Measurements from ENCODE around the gene CABLES1. TPM values are rescaled to one million over a fixed set of nuclear protein-coding genes. Genes with fewer than 3 reads are reported as not detected.
"Not testable (repeated sequence)": the region's sequence is repeated elsewhere in the genome, so short reads cannot be mapped to it uniquely, and the experiment has no call there.

Gene CABLES1
- total RNA-seq, 4 donors from 2014 or later, result 4.0 to 24.0 (median 10.2) TPM

DNA sequence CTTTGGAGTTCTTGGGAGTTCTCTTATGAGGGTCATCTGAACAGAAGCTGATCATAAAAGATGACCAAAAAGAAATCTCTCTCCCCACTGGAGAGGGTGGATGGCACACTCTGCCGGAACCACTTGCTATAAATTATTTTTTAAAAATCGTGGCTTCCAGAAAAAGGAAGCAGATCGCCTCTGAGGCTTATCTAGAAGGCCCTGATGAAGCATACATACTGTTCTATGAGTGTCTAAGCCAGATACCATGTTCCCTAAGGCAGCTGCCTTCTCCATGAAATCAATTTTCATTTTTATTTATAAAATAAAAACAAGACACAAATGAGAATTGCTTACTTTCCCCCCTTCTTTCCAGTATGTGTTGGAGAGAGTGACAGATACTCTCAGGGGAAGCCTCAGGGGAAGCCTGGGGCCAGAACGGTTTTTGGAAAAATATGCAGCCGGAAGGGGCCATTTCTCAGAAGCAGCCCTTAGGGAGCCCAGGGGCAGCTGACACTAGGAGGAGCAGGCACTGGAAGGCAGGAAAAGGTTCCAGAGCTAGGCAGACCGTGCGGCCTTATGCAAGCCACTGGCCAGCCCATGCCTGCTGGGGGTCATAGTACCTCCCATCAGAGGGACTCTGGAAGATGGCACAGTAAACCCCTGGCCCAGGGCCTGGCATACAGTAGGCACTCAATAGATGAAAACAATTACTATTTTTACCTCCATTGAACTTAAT is 130.6 kb downstream of the CABLES1 start:
- ATAC-seq, result no peak
- H3K4me1 ChIP-seq, result peaks cover 0 to 2% (median 0%) of the 10 kb centered on the region in 3 donors
- H3K36me3 ChIP-seq, result no peaks in the 10 kb centered on the region
- WGBS, 2 donors (ENCODE audit: low coverage in 1 of 2), result 63 to 75% methylated on average over 5 to 7 of the region's 7 CpGs
- peaks cover 0 to 10% (median 0%) of the 10 kb centered on the region in 3 donors for H3K9me3 ChIP-seq
- H3K4me3 ChIP-seq, result no peak overlapping the region
- no peak for TF ChIP-seq EP300 (IDR thresholded peaks at IDR 0.05)
- no peak for TF ChIP-seq POLR2AphosphoS5 (IDR thresholded peaks at IDR 0.05)
- TF ChIP-seq, protein P1, sequence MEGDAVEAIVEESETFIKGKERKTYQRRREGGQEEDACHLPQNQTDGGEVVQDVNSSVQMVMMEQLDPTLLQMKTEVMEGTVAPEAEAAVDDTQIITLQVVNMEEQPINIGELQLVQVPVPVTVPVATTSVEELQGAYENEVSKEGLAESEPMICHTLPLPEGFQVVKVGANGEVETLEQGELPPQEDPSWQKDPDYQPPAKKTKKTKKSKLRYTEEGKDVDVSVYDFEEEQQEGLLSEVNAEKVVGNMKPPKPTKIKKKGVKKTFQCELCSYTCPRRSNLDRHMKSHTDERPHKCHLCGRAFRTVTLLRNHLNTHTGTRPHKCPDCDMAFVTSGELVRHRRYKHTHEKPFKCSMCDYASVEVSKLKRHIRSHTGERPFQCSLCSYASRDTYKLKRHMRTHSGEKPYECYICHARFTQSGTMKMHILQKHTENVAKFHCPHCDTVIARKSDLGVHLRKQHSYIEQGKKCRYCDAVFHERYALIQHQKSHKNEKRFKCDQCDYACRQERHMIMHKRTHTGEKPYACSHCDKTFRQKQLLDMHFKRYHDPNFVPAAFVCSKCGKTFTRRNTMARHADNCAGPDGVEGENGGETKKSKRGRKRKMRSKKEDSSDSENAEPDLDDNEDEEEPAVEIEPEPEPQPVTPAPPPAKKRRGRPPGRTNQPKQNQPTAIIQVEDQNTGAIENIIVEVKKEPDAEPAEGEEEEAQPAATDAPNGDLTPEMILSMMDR (IDR thresholded peaks at IDR 0.05), result no peak
- TF ChIP-seq POLR2A (IDR thresholded peaks at IDR 0.05), result no peak
- no peaks in the 10 kb centered on the region for H3K27me3 ChIP-seq
- no peak overlapping the region for H3K27ac ChIP-seq

DNA sequence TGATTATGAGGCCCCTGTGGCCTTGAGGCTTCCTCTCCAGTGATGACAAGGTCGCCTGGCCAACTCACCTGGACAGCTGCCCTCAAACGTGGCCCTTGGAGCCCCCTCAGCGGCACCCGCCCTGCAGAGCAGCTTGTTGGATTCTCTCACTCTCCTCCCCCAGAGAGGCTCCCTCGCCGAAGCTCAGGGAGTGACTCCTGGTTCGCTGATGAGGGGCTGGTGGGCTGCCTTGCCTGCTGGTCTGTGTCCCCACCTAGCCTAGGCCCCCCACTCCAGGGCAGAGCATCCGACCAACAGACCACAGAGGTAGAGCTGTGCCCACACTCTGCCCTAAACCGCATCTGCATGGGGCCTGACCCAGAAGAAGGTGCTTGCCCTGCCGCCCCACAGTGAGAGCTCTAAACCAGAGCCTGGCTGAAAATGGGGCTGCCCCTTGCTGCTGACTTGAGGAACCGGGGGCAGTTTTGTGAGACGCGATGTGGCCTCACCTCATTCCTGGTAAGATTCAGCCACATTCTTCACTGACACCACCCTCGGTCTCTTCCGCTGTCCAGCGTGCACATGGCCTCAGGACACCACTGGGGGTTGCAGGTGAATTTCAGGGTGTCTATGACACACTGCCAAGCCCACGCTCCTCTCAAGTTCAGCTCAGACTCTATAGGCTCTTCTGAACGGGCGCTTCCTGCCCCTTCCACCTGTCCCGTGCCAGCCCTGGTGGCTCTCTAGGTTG is 131.6 kb downstream of the CABLES1 start:
- H3K4me3 ChIP-seq, result no peak overlapping the region
- H3K36me3 ChIP-seq, result no peaks in the 10 kb centered on the region
- H3K4me1 ChIP-seq, result no peaks in the 10 kb centered on the region
- no peaks in the 10 kb centered on the region for H3K27me3 ChIP-seq
- 94 to 98% methylated on average over 6 to 7 of the region's 20 CpGs for WGBS, 2 donors (ENCODE audit: low coverage in 1 of 2)
- no peak for ATAC-seq
- H3K9me3 ChIP-seq, result peaks cover 0 to 10% (median 0%) of the 10 kb centered on the region in 3 donors
- no peak for TF ChIP-seq POLR2A (IDR thresholded peaks at IDR 0.05)
- no peak for TF ChIP-seq POLR2AphosphoS5 (IDR thresholded peaks at IDR 0.05)
- TF ChIP-seq, protein P1 (IDR thresholded peaks at IDR 0.05), result no peak
- TF ChIP-seq EP300 (IDR thresholded peaks at IDR 0.05), result no peak
- no peak overlapping the region for H3K27ac ChIP-seq

DNA sequence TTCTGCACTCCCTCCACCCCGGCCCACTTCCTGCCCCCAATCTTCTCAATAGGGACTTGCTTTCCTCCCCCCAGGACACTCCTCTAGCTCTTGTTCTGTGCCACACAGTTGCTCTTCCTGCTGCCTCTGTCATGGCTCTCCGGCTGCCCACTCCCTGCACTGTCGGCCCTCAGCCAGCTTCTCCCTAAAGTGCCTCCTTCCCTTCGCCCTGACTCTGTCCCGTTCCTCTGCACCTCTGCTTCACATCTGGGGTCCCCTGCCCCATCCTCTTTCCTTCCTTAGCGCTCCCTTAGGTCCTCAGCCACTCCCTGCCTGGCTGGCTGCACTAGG is 132.1 kb downstream of the CABLES1 start:
- H3K27ac ChIP-seq, result no peak overlapping the region
- H3K36me3 ChIP-seq, result no peaks in the 10 kb centered on the region
- no peaks in the 10 kb centered on the region for H3K4me1 ChIP-seq
- peaks cover 0 to 10% (median 0%) of the 10 kb centered on the region in 3 donors for H3K9me3 ChIP-seq
- TF ChIP-seq, protein P1 (IDR thresholded peaks at IDR 0.05), result no peak
- TF ChIP-seq EP300 (IDR thresholded peaks at IDR 0.05) (no peak), POLR2A (IDR thresholded peaks at IDR 0.05) (no peak), POLR2AphosphoS5 (IDR thresholded peaks at IDR 0.05) (no peak)
- H3K4me3 ChIP-seq, result no peak overlapping the region
- no peak for ATAC-seq
- H3K27me3 ChIP-seq, result no peaks in the 10 kb centered on the region
- 94 to 95% methylated on average over 5 to 6 of the region's 6 CpGs for WGBS, 2 donors (ENCODE audit: low coverage in 1 of 2)

DNA sequence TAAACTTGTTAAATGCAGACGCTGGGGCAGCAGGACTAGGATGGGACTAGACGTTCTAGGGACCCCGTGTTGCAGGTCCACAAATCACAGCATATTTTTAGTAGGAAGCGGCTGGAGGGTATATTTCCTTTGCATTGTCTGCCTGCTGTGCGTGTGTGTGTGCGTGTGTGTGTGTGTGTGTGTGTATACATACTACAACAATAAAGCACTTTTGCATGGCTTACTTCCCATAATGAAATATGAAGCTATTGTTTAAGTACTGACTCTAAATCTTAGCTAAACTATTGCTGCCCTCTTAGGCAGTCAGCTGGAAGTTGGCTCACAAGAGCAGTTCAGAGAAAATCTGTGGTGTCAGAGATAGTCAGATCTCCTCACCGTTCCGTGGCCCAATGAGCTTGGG is 133.4 kb downstream of the CABLES1 start:
- no peaks in the 10 kb centered on the region for H3K4me1 ChIP-seq
- TF ChIP-seq EP300 (IDR thresholded peaks at IDR 0.05), result no peak
- TF ChIP-seq, protein P1 (IDR thresholded peaks at IDR 0.05), result no peak
- no peak for TF ChIP-seq POLR2AphosphoS5 (IDR thresholded peaks at IDR 0.05)
- TF ChIP-seq POLR2A (IDR thresholded peaks at IDR 0.05), result no peak
- H3K9me3 ChIP-seq, result peaks cover 0 to 10% (median 0%) of the 10 kb centered on the region in 3 donors
- no peaks in the 10 kb centered on the region for H3K36me3 ChIP-seq
- H3K27me3 ChIP-seq, result no peaks in the 10 kb centered on the region
- ATAC-seq, result no peak
- WGBS, 2 donors (ENCODE audit: low coverage in 1 of 2), result 83 to 84% methylated on average over 1 to 7 of the region's 8 CpGs
- no peak overlapping the region for H3K27ac ChIP-seq
- H3K4me3 ChIP-seq, result no peak overlapping the region

DNA sequence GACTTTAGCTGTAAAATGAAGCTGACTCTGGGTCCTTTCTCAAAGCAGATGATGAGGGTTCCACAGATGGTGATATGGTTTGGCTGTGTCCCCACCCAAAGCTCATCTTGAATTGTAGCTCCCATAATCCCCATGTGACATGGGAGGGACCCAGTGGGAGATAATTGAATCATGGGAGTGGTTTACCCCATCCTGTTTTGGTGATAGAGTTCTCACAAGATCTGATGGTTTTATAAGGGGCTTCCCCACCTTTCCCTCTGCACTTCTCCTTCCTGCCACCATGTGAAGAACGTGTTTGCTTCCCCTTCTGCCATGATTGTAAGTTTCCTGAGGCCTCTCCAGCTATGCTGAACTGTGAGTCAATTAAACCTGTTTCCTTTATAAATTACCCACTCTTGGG is 133.8 kb downstream of the CABLES1 start:
- H3K36me3 ChIP-seq, result not testable (repeated sequence)

More for the DNA sequence above, 133.8 kb downstream of the CABLES1 start:
- H3K27ac ChIP-seq, ATAC-seq, H3K4me1 ChIP-seq, H3K27me3 ChIP-seq, H3K4me3 ChIP-seq: not testable (repeated sequence)
- WGBS, 2 donors (ENCODE audit: low coverage in 1 of 2), result no CpG with 5 or more reads among the region's 1 CpG
- peaks cover 0 to 10% (median 0%) of the 10 kb centered on the region in 3 donors for H3K9me3 ChIP-seq

Measured in gastroesophageal sphincter (tissue), 4 donors.